ENCODE measurements around the gene WBP2. TPM values are rescaled to one million over a fixed set of nuclear protein-coding genes. Genes with fewer than 3 reads are reported as not detected.

Gene WBP2
- total and polyA plus RNA-seq, 9 of the 15 experiments (the other 6 are each of a cell fraction or from before 2014, with no cell fraction given) = 2.2 to 74.3 (median 20.0) TPM

DNA sequence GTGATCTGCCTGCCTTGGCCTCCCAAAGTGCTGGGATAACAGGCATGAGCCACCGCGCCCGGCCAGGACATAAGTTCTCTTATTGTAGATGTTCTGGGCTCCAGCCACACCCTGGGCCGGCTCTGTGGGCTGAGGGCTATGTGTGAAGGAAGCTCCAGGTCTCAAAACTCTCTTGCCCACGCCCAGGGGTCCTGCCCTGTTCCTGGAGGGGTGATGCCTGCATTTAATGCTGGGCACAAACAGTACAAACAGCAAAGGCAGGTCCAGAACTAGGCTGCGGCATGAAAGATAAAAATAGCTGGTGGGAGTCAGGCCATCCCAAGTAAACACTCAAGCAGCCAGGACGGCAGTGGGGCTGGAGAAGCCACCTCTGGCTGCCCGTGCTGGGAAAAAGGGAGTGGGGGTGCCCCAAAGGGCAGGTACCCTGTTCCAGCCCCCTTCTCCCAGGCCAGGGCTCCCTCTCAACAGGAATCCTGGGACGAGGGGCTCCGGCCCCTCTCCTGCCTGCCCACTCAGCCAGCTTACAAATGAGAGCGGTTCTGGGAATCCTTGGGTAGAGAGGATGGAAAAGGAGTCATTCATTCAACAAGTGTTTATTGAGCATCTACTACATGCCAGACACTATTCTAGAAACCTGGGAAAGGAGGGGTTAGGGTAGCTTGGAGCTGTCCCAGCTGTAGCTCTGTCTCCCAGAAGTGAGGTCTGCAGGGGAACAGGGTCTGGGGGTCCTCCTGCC, 18.6 kb upstream of the WBP2 start:
- intact Hi-C loops (cut with micrococcal nuclease) = no loop called here
- Histone ChIP-seq H3K9me3 (replicated peaks; ENCODE audit: control insufficient read depth, insufficient read depth, low read depth, low read length) (no peaks in the 10 kb centered on the region), H3K9me1 (ENCODE audit: control insufficient read depth, insufficient read depth, low read length) (no peaks in the 10 kb centered on the region), H3K79me2 (ENCODE audit: control insufficient read depth, insufficient read depth, low read length) (no peaks in the 10 kb centered on the region), H3K4me2 (ENCODE audit: insufficient read depth, low read length) (no peak overlapping the region), H3K4me1 (replicated peaks in 1 of 2; ENCODE audit: control insufficient read depth in 2 of 2, insufficient read depth in 2 of 2, low read length in 2 of 2) (peaks cover 10 to 75% of the 10 kb centered on the region in 2 experiments), H4K20me1 (replicated peaks; ENCODE audit: control insufficient read depth, insufficient read depth, low read length) (no peaks in the 10 kb centered on the region), H2AFZ (ENCODE audit: low read depth, low read length) (no peak overlapping the region), H3K27ac (ENCODE audit: extremely low read depth, low read depth, low read length) (no peak overlapping the region), H3K27me3 (ENCODE audit: control insufficient read depth in 2 of 2, insufficient read depth in 2 of 2, low read length in 2 of 2) (no peaks in the 10 kb centered on the region), H3K36me3 (ENCODE audit: control insufficient read depth, insufficient read depth, low read length) (no peaks in the 10 kb centered on the region), H3K4me3 (no peak overlapping the region), H3K9ac (ENCODE audit: insufficient read depth in 1 of 2, low read depth in 2 of 2, low read length in 2 of 2) (peak overlapping the region in 1 of 2 experiments; percentile 76; a peak in 2 of 4 replicates)
- POLR2A ChIA-PET = interaction anchor here (0.6 to 15.8 kb wide), 9 partner anchors 11 to 105 kb away, joined by 3 to 169 read pairs (median 4); partner anchors contain the start of genes ACOX1, TEN1, TRIM65 and WBP2
- BruUV-seq (replicated peaks) = no TSS peak
- in situ Hi-C loops (cut with MboI) = no loop called here
- WGBS (ENCODE audit: insufficient coverage, low coverage, missing lambda C conversion rate) = 65% methylated on average over 11 of the region's 11 CpGs
- ATAC-seq (no peak), DNase-seq (ENCODE audit: extremely low read depth in 1 of 4, low spot score in 3 of 4) (peak in 1 of 4 experiments; percentile 3), FAIRE-seq (no peak)
- CTCF ChIA-PET (ENCODE audit: low intra/inter-chr PET ratio) = no interaction called here
- peak in 1 of 2 experiments; percentile 32; a peak in 1 of 4 replicates for TF ChIP-seq KDM1A (IDR thresholded peaks at IDR 0.05)
- TF ChIP-seq, protein P1, sequence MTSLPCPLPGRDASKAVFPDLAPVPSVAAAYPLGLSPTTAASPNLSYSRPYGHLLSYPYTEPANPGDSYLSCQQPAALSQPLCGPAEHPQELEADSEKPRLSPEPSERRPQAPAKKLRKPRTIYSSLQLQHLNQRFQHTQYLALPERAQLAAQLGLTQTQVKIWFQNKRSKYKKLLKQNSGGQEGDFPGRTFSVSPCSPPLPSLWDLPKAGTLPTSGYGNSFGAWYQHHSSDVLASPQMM (CRISPR knock-in tag; IDR thresholded peaks at IDR 0.05) = no peak
- TF ChIP-seq ZNF23 (CRISPR knock-in tag; IDR thresholded peaks at IDR 0.05) = no peak
- peak; percentile 74 for TF ChIP-seq ZNF24 (IDR thresholded peaks at IDR 0.05)
- no peak for TF ChIP-seq GABPB2 (CRISPR knock-in tag; conservative IDR thresholded peaks at IDR 0.05)
- TF ChIP-seq BCOR (IDR thresholded peaks at IDR 0.05) = peak; percentile 66

Measured in K562 (cell line).